H1 (cell line): ENCODE results near the gene NLN. TPM values are rescaled to one million over a fixed set of nuclear protein-coding genes. Genes with fewer than 3 reads are reported as not detected.

Experiments used
- CTCF ChIA-PET: fragments of 300-600 bp; sonication (Branson Sonifier 250); formaldehyde crosslinking; loops from one replicate; lab custom pipeline; 2021; ENCODE audit not compliant: partially characterized antibody; lab: Charles Lee
- POLR2A ChIA-PET: fragments of 300-600 bp; sonication (Branson Sonifier 250); formaldehyde crosslinking; loops from one replicate; lab custom pipeline; 2021; ENCODE audit warnings: inconsistent platforms; ENCODE audit not compliant: partially characterized antibody; lab: Charles Lee
- DNase-seq, 2 experiments: peaks; one replicate each; pipeline versions ENCODE4 v3.0.0 to v3.0.0-alpha.2; 2010 to 2022; ENCODE audit warnings: low spot score in 2 of 2, low read depth in 1 of 2, mixed read lengths in 1 of 2
- FAIRE-seq: peaks from 2 replicates; lab custom pipeline; 2011; peaks lifted over from hg19 to GRCh38; lab: Jason Lieb, UNC
- H2AFZ ChIP-seq: 2 replicates; pipeline ENCODE4 v1.8.1; 2012; ENCODE audit warnings: low read length, inconsistent platforms
- H2AK5ac ChIP-seq: 2 replicates; pipeline ENCODE4 v1.6.1; 2013; ENCODE audit warnings: low read depth, low read length
- H2BK120ac ChIP-seq: replicated peaks from 2 replicates; pipeline ENCODE3; 2013; ENCODE audit warnings: low read depth, low read length, inconsistent platforms
- H2BK12ac ChIP-seq: 2 replicates; pipeline ENCODE4 v1.6.1; 2013; ENCODE audit warnings: low read depth, low read length
- H2BK15ac ChIP-seq: 2 replicates; pipeline ENCODE4 v1.6.1; 2013; ENCODE audit warnings: low read length
- H2BK20ac ChIP-seq: 2 replicates; pipeline ENCODE4 v1.6.1; 2013; ENCODE audit warnings: low read length
- H2BK5ac ChIP-seq: 2 replicates; pipeline ENCODE4 v1.6.1; 2013; ENCODE audit warnings: low read depth, low read length
- H3K14ac ChIP-seq: 2 replicates; pipeline ENCODE4 v1.6.1; 2013; ENCODE audit warnings: inconsistent platforms; ENCODE audit not compliant: insufficient read length
- H3K18ac ChIP-seq: 2 replicates; pipeline ENCODE4 v1.6.1; 2013; ENCODE audit warnings: low read length; ENCODE audit errors: extremely low read depth
- H3K23ac ChIP-seq: 2 replicates; pipeline ENCODE4 v1.6.1; 2013; ENCODE audit warnings: inconsistent platforms; ENCODE audit not compliant: insufficient read length
- H3K23me2 ChIP-seq: 2 replicates; pipeline ENCODE4 v1.6.1; 2013; ENCODE audit warnings: low read depth, low read length
- H3K27ac ChIP-seq: 2 replicates; pipeline ENCODE4 v1.6.1; 2011; ENCODE audit warnings: low read depth, low read length, inconsistent platforms
- H3K27me3 ChIP-seq, 4 experiments: replicated peaks in 1 of 4; 1 replicate in 1 of 4; 2 replicates in 3 of 4; pipeline versions ENCODE4 v1.6.1 to v1.8.1; 2011 to 2013; ENCODE audit warnings: low read length in 3 of 4, mild to moderate bottlenecking in 3 of 4, inconsistent platforms in 2 of 4, mixed read lengths in 2 of 4, moderate library complexity in 1 of 4; ENCODE audit not compliant: control insufficient read depth in 3 of 4, insufficient read depth in 3 of 4; ENCODE audit errors: extremely low read depth in 1 of 4
- H3K36me3 ChIP-seq, 4 experiments: 2 replicates each; pipeline versions ENCODE4 v1.6.1 to v1.8.1; 2011 to 2013; ENCODE audit warnings: mild to moderate bottlenecking in 4 of 4, low read length in 3 of 4, moderate library complexity in 2 of 4, control low read depth in 1 of 4, inconsistent platforms in 1 of 4; ENCODE audit not compliant: insufficient read depth in 4 of 4, control insufficient read depth in 2 of 4
- H3K4ac ChIP-seq: replicated peaks from 2 replicates; pipeline ENCODE3; 2013; ENCODE audit warnings: low read length, low read depth, mixed read lengths, inconsistent platforms; ENCODE audit not compliant: insufficient read length
- H3K4me1 ChIP-seq, 4 experiments: replicated peaks in 1 of 4; 1 replicate in 1 of 4; 2 replicates in 3 of 4; pipeline versions ENCODE4 v1.6.1 to v1.8.1; 2011 to 2013; ENCODE audit warnings: low read length in 3 of 4, inconsistent platforms in 2 of 4, mixed read lengths in 1 of 4; ENCODE audit not compliant: insufficient read depth in 4 of 4, control insufficient read depth in 3 of 4
- H3K4me2 ChIP-seq, 2 experiments: 2 replicates each; pipeline versions ENCODE4 v1.6.1 to v1.8.1; 2011 to 2013; ENCODE audit warnings: low read depth in 2 of 2, low read length in 2 of 2, control low read depth in 1 of 2, inconsistent platforms in 1 of 2, mild to moderate bottlenecking in 1 of 2; ENCODE audit not compliant: insufficient read depth in 1 of 2
- H3K4me3 ChIP-seq, 4 experiments: fragments of 200-600, 300-600 bp in 1 of 4; sonication (generic), shearing (Covaris generic), sonication (Bioruptor Twin) in 1 of 4; 2 replicates each; pipeline versions ENCODE4 v1.5.1 to v1.8.1; 2011 to 2016; ENCODE audit warnings: low read length in 4 of 4, low read depth in 3 of 4, control low read depth in 2 of 4, inconsistent platforms in 2 of 4, mild to moderate bottlenecking in 2 of 4, mixed read lengths in 1 of 4, moderate library complexity in 1 of 4; ENCODE audit not compliant: insufficient read depth in 2 of 4; ENCODE audit errors: extremely low read depth in 1 of 4
- H3K56ac ChIP-seq: replicated peaks from 2 replicates; pipeline ENCODE3; 2013; ENCODE audit warnings: low read depth, mild to moderate bottlenecking, mixed read lengths, low read length, inconsistent platforms; ENCODE audit not compliant: insufficient read length
- H3K79me1 ChIP-seq: 2 replicates; pipeline ENCODE4 v1.6.1; 2013; ENCODE audit warnings: low read depth, low read length, control low read depth
- H3K79me2 ChIP-seq, 2 experiments: 2 replicates each; pipeline versions ENCODE4 v1.6.1 to v1.8.1; 2012 to 2013; ENCODE audit warnings: low read length in 2 of 2, mild to moderate bottlenecking in 2 of 2, inconsistent platforms in 1 of 2; ENCODE audit not compliant: insufficient read depth in 2 of 2, control insufficient read depth in 1 of 2
- H3K9ac ChIP-seq, 4 experiments: replicated peaks in 1 of 4; 1 replicate in 1 of 4; 2 replicates in 3 of 4; pipeline versions ENCODE4 v1.6.1 to v1.8.1; 2011 to 2013; ENCODE audit warnings: low read depth in 3 of 4, low read length in 3 of 4, control low read depth in 2 of 4, mild to moderate bottlenecking in 2 of 4, moderate library complexity in 2 of 4, inconsistent platforms in 1 of 4; ENCODE audit errors: extremely low read depth in 1 of 4
- H3K9me3 ChIP-seq, 2 experiments: 2 replicates each; pipeline versions ENCODE4 v1.6.1 to v1.8.1; 2012 to 2013; ENCODE audit warnings: mild to moderate bottlenecking in 2 of 2, moderate library complexity in 2 of 2, control low read depth in 1 of 2, inconsistent platforms in 1 of 2, low read depth in 1 of 2, low read length in 1 of 2, mixed read lengths in 1 of 2; ENCODE audit not compliant: insufficient read depth in 2 of 2
- H4K20me1 ChIP-seq, 2 experiments: replicated peaks in 1 of 2; 2 replicates each; pipeline versions ENCODE3 to v1.8.1; 2011 to 2013; ENCODE audit warnings: inconsistent platforms in 2 of 2, low read length in 2 of 2, mild to moderate bottlenecking in 1 of 2; ENCODE audit not compliant: insufficient read depth in 2 of 2, control insufficient read depth in 1 of 2
- H4K5ac ChIP-seq: 2 replicates; pipeline ENCODE4 v1.6.1; 2013; ENCODE audit warnings: low read length, low read depth, mixed read lengths, inconsistent platforms; ENCODE audit not compliant: insufficient read length
- H4K8ac ChIP-seq: 2 replicates; pipeline ENCODE4 v1.8.0; 2013; ENCODE audit warnings: mild to moderate bottlenecking, moderate library complexity, low read length, inconsistent platforms; ENCODE audit not compliant: insufficient read depth; ENCODE audit errors: extremely low read depth
- H4K91ac ChIP-seq: replicated peaks from 2 replicates; pipeline ENCODE3; 2013; ENCODE audit warnings: low read length, mixed read lengths, inconsistent platforms; ENCODE audit not compliant: insufficient read length
- CHD1 ChIP-seq: IDR thresholded peaks from 2 replicates; pipeline ENCODE4 v1.6.1; 2012; ENCODE audit warnings: low read depth, low read length, improper control_type of control experiment
- KDM1A ChIP-seq: fragments of 200-600, 300-600 bp; sonication (generic); IDR thresholded peaks from 2 replicates; pipeline ENCODE4 v1.7.1; 2016; ENCODE audit warnings: mild to moderate bottlenecking, low read length, borderline replicate concordance
- NRF1 ChIP-seq: IDR thresholded peaks from 2 replicates; pipeline ENCODE4 v1.6.1; 2011; ENCODE audit warnings: mild to moderate bottlenecking, low read depth, low read length, improper control_type of control experiment
- RNF2 ChIP-seq: fragments of 200-900, 300-1000 bp; sonication (generic); IDR thresholded peaks from 2 replicates; pipeline ENCODE4 v1.7.1; 2016; ENCODE audit warnings: borderline replicate concordance, low read depth, mild to moderate bottlenecking, antibody characterized with exemption, low read length; ENCODE audit not compliant: poor library complexity, severe bottlenecking; ENCODE audit errors: missing control alignments
- SIRT6 ChIP-seq: IDR thresholded peaks from one replicate; pipeline ENCODE4 v1.7.1; 2012; ENCODE audit warnings: low read length, inconsistent platforms
- ZNF274 ChIP-seq: IDR thresholded peaks from 2 replicates; pipeline ENCODE4 v1.7.0; 2012; ENCODE audit warnings: low read length, borderline replicate concordance; ENCODE audit errors: extremely low read depth
- polyA plus RNA-seq, 7 experiments: library from polyadenylated mRNA; depleted of rRNA in 3 of 7; stranded (reverse) in 5 of 7; unstranded in 2 of 7; fragments of >200 nt in 5 of 7; fragments of 200-250 nt in 2 of 7; gene quantifications; 1 replicate in 5 of 7; 2 replicates in 1 of 7; 4 replicates in 1 of 7; pipeline versions ENCODE4 v1.2.1 to v1.2.3, GENCODE V29; 2011 to 2013; ENCODE audit warnings: missing spikeins in 2 of 7, mixed read lengths in 2 of 7
- total RNA-seq: library from RNA; stranded (reverse); fragmentation: NEBNext Ultra II Directional; extraction: Animal tissue kit (Norgen Biotek cat#: 25700); gene quantifications from 2 replicates; pipeline ENCODE4 v1.2.1, GENCODE V29; 2021

The NLN gene
- total and polyA plus RNA-seq, 2 of the 8 experiments (the other 6 are each of a cell fraction or from before 2014, with no cell fraction given), result 46.7 to 192 TPM

DNA sequence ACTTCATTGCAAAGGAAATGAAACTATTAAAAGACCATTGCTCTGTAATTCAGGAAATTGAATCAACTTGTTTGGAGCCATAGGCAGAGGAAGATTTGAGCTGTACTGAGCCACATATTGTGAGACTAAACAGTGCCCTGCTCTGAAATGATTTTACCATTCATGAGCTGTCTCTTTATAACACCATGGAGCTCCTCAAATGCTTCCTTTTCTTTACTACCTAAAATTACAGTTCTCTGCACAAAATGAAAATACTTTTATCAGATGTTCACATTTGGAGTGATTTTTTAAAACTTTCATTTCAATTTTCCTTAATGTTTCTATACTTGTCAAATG, 97.9 kb downstream of the NLN start:
- no peak overlapping the region for H3K9ac ChIP-seq
- ChIA-PET POLR2A (no interaction called here), CTCF (interaction anchor here (0.7 kb wide), 1 partner anchor 44 kb away, joined by 3 read pairs; no protein-coding TSS in a partner anchor)
- no peaks in the 10 kb centered on the region for H3K27me3 ChIP-seq
- no peaks in the 10 kb centered on the region for H3K23me2 ChIP-seq
- H3K79me1 ChIP-seq, result no peaks in the 10 kb centered on the region; the same call in 1 of the 2 replicates
- peaks cover 0 to 39% (median 10%) of the 10 kb centered on the region in 4 experiments; a peak in 7 of 8 replicates for H3K36me3 ChIP-seq
- H3K4ac ChIP-seq, result no peak overlapping the region
- H3K4me2 ChIP-seq, result no peak overlapping the region
- no peak overlapping the region for H3K23ac ChIP-seq
- H3K79me2 ChIP-seq, result no peaks in the 10 kb centered on the region; a peak in 1 of 4 replicates
- H4K8ac ChIP-seq, result no peak overlapping the region
- H2BK20ac ChIP-seq, result no peak overlapping the region
- no peak overlapping the region for H2BK5ac ChIP-seq
- H3K4me3 ChIP-seq, result no peak overlapping the region
- peaks cover 0 to 2% of the 10 kb centered on the region in 2 experiments for H4K20me1 ChIP-seq
- no peak overlapping the region for H2AFZ ChIP-seq
- FAIRE-seq (no peak), DNase-seq (no peak)
- no peak overlapping the region for H3K56ac ChIP-seq
- H3K4me1 ChIP-seq, result no peaks in the 10 kb centered on the region; a peak in 1 of 7 replicates
- no peaks in the 10 kb centered on the region for H3K9me3 ChIP-seq
- no peak overlapping the region for H2AK5ac ChIP-seq
- no peak overlapping the region for H2BK15ac ChIP-seq
- H4K5ac ChIP-seq, result no peak overlapping the region
- H2BK12ac ChIP-seq, result no peak overlapping the region
- no peak overlapping the region for H2BK120ac ChIP-seq
- no peak overlapping the region for H4K91ac ChIP-seq
- H3K14ac ChIP-seq, result no peak overlapping the region
- H3K27ac ChIP-seq, result no peak overlapping the region
- no peak overlapping the region for H3K18ac ChIP-seq
- no peak for TF ChIP-seq SIRT6
- no peak for TF ChIP-seq NRF1
- no peak for TF ChIP-seq RNF2
- TF ChIP-seq KDM1A, result no peak
- TF ChIP-seq CHD1, result no peak
- no peak for TF ChIP-seq ZNF274
